HG02852 (cell line): Measurements from ENCODE around the gene LAMB4.

Experiments used
- ATAC-seq: cut with Tn5 transposase; IDR thresholded peaks from one replicate; pipeline ENCODE4 v1.9.1; 2021; ENCODE audit warnings: mild to moderate bottlenecking, moderate library complexity; ENCODE audit not compliant: unreplicated experiment

The LAMB4 gene, protein sequence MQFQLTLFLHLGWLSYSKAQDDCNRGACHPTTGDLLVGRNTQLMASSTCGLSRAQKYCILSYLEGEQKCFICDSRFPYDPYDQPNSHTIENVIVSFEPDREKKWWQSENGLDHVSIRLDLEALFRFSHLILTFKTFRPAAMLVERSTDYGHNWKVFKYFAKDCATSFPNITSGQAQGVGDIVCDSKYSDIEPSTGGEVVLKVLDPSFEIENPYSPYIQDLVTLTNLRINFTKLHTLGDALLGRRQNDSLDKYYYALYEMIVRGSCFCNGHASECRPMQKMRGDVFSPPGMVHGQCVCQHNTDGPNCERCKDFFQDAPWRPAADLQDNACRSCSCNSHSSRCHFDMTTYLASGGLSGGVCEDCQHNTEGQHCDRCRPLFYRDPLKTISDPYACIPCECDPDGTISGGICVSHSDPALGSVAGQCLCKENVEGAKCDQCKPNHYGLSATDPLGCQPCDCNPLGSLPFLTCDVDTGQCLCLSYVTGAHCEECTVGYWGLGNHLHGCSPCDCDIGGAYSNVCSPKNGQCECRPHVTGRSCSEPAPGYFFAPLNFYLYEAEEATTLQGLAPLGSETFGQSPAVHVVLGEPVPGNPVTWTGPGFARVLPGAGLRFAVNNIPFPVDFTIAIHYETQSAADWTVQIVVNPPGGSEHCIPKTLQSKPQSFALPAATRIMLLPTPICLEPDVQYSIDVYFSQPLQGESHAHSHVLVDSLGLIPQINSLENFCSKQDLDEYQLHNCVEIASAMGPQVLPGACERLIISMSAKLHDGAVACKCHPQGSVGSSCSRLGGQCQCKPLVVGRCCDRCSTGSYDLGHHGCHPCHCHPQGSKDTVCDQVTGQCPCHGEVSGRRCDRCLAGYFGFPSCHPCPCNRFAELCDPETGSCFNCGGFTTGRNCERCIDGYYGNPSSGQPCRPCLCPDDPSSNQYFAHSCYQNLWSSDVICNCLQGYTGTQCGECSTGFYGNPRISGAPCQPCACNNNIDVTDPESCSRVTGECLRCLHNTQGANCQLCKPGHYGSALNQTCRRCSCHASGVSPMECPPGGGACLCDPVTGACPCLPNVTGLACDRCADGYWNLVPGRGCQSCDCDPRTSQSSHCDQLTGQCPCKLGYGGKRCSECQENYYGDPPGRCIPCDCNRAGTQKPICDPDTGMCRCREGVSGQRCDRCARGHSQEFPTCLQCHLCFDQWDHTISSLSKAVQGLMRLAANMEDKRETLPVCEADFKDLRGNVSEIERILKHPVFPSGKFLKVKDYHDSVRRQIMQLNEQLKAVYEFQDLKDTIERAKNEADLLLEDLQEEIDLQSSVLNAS (N-terminal part only)

DNA sequence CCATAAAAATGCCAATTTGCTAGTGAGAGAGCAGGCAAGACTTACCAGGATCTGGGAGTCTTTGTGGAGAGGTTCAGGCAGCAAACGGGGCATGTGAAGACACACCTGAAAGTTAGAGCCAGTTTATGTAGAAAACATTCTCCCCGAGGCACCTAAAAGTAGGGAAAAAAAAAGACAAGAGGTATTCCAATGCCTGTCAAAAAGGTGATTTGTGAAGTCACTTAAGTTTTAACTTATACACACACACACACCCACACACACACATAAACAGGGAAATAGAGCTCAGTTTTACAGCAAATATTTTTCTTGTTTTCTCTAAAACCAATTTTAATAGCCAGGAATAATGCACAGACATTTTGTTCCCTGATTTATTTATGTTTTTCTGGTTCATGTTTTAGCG is at the start of gene LAMB4:
TSS of gene LAMB4 (minus strand) at position 101 of the 400 bp plus-strand sequence. CDS start 7,197 bp downstream, outside the sequence.
- no peak for ATAC-seq

DNA sequence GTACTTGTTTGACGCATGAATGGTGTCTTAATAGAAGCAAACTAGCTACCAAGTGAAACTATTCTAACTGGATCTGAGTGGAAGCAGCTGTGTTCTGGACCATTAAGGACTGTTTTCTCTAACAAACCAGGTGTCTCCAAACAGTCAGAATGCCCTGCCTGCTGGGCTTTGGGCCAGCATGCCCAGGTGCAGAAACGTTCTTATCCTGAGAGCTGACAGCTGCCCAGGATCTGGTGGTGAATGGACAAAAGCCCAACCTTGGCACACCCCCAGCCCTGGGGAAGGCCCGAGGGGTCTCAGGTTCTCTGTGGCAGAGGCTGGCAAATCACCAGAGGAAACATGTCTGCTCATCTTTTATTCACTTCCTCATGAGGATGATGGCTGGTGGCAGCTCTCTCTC is 48.2 kb upstream of the LAMB4 start:
- no peak for ATAC-seq

DNA sequence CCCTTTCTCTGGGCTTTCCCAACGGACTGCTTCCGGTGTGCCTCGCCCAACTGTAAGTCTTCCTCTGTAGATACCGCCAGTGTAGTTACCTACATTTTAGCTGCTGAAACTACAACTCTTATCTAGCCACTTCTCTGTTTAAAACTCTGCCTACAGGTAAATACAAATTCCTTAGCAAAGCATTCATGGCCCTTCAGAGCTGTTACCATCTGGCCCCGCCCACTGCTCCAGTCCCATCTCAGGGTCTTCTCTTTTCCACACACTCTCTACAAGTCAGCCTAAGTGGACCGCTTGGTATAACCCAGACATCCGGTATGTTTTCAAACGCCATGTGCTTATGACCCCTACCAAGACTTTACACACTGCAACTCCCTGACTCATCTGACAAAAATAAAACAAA is 41.0 kb upstream of the LAMB4 start:
- no peak for ATAC-seq

DNA sequence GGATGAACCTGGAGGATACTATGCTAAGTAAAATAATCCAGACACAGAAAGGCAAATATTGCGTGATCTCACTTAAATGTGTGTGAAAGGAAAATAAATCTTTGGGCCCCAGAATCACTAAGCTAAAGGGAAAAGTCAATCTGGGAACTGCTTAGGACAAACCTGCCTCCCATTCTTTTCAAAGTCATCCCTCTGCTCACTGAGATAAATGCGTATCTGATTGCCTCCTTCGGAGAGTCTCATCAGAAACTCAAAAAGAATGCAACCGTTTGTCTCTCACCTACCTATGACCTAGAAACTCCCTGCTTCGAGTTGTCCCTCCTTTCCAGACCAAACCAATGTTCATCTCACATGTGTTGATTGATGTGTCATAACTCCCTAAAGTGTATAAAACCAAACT is 40.1 kb upstream of the LAMB4 start:
- ATAC-seq: no peak

DNA sequence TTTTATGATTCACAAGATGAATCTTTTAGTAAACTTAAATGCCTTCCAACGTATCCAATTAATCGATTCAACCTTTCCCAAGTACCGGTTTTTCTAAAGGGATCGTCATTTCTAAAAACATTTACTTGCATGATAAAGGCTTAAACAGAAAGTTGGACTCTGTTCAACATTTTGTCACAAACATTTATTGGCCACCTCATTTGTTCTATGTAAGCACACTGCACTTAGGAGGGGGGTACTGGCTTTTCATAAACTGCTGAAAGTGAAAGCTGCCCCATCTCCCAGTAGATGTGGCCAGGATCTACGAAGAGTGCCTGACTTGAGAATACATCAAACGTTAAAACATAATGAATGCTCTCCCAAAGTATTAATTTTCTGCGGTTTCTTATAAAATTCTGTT is 37.3 kb upstream of the LAMB4 start:
- ATAC-seq: no peak

DNA sequence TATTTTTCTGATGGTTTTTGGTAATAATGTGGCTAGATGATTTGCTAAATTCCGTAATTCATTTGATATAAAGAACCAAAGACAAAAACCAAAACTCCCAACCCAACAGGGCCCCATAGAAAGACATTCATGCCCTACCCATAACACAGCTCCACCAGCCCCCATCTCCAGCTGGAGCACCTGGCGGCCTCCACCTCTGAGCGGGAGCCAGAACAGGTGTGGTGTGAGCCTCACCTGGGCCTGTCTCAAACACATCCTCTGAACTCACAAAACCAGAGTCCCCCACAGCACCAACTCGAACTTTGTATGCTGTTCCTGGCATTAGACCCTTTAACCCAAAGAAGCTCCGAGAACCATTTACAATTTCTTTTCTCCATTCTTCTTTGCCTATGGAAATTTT is 36.5 kb upstream of the LAMB4 start:
- no peak for ATAC-seq

DNA sequence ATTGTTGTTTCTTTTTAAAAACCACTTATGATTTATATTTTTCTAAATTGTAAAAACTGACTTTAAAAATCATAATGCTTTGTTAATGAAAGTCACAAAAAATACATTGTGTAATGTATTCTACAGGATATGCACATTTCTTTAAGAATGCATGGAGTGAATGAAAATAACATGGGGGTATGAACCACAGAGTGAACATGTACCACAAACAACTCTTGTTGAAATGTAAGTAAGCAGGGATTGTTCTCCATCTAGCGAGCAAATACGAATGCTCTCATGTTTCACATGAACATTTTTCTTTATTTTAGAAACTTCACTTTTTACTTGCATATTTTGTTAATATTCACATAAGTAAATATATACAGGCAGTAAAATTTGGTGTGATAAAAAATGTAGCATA is 35.6 kb upstream of the LAMB4 start:
- no peak for ATAC-seq

DNA sequence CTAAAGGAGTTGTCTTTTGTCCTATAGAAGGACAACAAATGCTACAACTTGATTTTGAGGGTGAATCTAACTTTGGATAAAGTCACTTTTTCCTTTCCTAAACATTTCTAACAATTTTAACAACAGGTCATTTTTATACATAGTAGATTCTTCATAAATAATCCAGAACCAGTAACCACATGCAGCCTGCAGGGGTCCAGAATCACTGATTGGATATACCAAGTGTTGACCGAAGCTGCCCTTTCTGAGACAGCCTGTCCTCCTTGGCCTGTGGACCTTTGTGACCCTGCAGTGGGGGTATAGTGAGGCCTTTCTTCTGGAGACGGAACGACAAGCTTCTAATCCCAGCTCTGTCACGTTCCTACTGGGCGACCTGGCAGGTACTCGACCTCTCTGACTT is 34.8 kb upstream of the LAMB4 start:
- ATAC-seq: no peak

DNA sequence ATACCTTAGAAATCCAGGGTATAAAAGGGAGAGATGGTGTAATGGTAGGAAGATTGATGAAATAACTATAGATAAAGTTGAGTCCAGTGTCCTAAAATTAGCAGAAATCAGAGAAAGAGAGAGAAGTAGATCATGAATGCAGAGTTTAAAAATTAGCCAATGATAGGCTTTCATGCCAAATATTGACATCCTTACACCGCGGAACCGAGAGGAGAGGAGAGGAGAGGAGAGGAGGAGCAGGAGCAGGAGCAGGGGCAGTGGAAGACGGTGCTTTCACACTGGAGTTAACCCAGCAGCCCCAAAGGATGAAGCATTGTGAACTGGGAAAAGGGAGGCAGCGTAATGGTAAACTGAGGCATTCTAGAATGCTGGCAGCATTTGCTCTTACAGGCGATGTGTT is 34.2 kb upstream of the LAMB4 start:
- no peak for ATAC-seq

DNA sequence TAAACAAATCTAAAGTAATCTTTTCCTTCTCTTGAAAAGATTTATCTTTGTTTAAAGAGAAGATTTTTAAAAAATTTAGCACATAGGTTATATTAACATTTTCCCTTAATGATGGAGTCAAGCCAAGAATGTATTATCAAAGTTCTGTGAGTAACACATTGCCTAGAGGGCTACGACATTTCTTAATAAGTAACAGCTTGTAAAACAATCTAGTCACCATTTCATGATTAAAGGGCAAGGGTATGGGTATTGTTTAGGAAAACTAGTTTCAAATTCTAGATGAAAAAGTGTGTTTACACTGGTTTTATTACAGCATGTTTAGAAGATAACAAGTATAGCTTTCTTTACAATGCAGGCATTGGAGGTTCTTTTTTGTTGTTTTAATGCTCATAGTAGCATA is 28.6 kb upstream of the LAMB4 start:
- ATAC-seq: no peak

DNA sequence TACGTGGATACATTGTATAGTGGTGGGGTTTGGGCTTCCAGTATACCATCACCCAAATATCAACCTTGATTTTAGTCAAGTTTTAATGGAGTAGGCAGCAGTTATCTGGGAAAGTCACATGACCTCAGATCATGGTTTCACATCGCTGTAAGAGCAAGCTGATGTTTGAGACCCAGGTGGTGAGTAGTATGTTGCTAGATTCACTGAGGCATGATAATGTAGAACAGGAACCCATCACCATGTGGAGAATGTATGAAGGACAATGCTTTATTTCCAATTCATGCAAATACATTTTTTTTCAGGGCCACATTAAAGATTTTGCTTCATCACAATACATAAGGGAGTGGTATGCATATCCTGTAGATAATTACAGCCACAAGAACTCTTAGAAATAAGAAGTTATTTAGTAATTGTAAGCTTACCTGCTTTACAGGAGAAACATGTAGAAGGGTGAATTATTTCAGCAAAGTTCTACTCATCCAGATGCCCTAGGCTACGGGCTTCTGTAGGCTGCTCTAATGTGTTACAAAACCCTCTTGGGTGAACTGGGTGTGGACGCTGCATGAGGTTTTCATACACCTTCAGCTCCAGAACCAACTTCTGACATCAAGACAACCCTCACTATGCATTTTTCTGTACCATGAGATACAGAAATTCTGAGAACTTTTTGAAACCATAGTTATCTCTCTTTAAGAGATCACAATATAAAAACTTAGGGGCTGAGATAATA is 27.6 kb upstream of the LAMB4 start:
- ATAC-seq: no peak

DNA sequence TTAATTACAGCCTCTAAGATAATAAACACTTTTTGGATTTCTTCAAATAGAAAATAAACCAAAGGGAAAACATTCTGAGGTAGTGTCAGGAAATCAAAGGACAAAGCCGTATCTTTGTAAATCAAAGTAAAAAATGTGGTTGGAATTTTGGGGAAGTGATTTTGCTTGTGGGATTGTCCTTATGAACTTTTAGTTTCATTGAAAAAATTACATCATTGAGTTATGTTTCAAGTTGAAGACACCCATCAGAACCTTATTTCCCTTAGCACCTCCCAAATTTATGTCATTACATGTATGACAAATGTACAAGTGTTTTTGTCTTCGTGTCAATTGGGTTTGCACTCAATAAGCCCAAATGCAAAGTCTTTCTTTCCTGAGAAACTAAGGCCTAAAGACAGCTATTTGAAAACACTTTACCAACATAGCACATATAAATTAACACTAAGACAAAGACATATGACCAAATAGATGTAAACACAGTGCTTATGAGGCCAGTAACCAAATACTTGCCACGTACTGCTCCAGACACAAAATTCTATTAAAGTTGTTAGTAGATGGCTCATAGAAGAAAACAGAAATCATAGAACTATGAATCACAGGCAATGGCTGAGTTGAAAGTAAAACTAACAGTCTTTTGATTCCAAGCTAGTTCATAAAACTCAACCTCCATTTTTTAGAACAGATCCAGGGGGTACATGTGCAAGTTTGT is 26.9 kb upstream of the LAMB4 start:
- no peak for ATAC-seq

DNA sequence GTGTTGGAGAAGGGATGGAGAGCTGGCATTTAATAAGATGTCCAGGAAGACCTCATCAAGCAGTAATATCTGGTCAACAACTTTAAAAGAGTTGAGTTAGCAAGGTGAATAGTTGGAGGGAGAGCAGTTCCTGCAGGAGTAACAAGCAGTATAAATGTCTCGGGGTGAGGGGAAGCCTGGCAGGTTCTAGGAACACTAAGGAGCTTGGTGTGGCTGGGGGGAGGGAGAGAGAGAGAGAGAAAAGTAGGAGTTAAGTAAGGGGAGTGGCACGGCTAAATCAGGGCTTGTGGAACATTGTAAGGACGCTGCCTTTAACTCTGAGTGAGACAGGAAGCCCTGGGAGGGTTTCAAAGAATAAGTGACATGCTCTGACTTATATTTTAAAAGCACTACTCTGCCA is 22.0 kb upstream of the LAMB4 start:
- no peak for ATAC-seq

DNA sequence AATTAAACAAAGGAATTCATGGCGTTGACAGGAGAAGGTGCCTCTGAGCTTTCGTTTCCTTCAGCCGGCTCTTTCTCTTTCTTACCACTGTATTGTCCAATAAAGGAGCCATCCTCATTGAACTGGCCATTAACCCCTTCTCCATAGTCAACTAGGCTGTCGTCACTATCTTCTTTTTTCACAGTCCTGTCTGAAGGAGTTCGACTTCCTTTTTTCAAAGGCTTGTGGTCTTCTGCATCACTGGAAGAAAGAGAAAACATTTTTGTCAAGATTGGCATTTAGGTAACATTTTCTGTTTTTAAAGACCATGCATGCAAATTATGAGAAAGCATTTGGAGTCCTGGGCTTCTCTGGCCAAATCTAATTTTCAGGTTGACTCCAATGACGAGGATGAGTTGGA is 19.7 kb upstream of the LAMB4 start:
- no peak for ATAC-seq

DNA sequence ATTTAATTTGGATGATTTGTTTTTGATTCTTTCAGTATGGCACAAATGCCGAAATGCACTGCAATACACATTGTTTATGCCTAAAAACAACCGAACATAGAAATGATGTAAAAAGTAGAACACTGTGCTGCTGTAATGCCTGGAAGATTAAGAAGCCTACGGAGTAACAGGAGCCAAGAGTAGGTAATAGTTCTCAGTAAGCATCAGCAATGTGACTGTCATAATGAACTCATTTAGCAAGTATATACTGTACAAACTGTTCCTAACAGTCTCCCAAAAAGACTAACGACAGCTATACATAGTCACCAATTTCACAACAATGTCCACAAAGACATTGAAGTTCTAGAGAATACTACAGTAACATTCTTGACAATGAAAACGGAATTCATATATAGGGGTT is 19.0 kb upstream of the LAMB4 start:
- ATAC-seq: no peak

DNA sequence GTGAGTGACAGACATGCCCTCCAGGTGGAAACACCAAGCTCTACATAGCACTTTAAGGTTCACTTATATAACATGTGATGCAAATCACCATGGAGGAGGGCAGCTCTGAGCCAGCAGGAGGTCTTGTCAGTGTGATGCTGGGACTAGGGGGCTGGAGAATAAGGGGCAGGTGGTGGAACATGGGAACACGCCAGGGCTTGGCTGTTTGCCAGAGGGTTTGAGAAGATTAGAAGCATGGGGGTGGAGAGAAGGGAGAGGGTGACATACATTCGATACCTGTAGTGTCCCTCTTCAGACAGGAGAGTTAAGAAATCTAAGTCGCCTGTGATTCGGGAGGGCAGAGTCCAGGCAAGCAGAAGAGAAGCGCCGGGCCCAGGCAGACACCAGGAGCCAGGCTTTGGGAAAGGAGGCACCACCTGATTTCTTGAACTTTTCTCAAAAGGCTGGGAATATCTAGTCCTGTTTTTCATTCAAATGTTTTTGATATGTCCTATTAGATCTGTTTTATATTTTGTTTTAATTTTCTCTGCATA is 16.9 kb upstream of the LAMB4 start:
- ATAC-seq: no peak

DNA sequence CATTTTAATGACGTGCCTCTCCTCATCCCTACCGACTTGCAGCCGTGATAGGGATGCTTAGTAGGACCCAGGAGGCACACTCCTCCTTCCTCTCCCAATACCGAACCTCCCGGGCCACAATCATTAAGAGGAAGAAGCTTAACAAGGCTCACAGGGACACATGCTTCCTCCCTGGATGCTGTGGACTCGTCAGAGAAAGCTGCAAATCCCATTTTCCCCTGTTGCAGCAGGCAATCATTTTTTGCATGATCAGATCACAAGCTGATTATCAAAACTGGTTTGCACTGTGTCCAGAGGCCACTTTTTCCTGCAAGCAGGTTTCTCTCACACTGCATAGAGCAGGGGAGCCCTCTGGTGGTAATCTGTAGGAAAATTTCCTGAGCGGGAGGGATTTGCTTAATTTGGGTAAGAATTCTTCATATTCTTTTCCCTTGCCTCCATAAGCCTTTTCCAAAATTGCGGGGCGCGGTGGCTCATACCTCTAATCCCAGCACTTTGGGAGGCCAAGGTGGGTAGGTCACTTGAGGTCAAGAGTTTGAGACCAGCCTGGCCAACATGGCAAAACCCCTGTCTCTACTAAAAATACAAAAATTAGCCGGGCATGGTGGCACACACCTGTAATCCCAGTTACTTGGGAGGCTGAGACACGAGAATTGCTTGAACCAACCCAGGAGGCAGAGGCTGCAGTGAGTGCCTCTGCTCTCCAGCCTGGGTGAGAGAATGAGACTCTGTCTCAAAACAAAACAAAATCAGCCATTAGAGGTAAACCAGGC is 16.1 kb upstream of the LAMB4 start:
- ATAC-seq: no peak

DNA sequence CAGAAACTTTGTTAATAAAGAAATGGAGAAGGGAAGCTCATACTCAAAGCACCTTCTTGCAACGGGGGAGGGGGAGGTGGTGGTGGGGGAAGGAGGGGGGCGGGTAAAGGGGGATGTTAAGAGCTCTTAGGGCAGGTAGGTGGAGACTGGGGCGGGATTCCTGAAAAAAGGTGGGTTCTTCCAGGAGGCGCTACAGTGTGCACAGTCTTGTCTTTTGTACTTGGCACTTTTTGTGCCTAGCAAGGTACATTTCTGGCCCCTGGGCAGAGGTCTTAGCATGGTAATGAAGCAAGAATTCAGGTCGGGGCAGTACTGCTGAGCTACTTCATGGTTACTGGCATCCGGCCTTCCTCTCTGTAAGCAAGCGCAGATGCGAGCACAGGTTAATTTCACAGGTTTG is 15.2 kb upstream of the LAMB4 start:
- no peak for ATAC-seq

DNA sequence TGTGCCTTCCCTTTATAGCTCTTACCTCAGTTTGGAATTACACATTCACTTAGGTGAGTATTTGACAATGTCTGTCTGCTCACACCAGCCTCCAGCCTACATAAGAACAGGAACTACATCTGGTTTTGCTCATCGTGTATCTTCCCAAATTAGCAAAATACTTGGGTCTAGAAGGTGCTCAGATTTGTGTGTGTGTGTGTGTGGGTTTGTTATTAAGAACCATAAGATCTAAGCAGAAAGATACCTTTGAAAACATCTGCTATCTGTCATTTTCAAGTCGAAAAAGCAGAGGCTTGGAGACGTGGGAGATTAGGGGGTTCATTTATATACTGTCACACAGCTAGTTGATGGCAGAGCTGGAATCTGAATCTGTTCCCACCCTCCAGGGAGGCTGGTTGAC is 14.8 kb upstream of the LAMB4 start:
- no peak for ATAC-seq
